Measurements from ENCODE around the gene SEC24C.

DNA sequence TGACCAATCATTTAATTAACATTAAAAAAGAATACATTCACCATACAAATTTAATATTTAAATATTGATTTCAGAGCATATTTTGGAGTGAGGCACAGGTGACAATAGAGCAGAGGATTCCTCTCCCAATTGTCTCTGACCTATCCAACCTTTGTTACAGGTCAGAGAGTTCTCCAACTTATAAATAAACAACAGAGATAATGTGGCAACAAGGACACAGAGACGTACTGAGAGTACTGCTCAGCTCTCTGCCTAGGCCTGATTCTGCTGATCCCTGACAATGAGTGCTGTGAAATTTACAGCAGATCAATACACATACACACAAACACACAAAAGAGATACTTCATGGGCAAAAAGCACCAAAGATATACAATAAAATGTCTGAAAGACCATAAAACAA, 27.9 kb upstream of the SEC24C start:
- TF ChIP-seq, protein P1, sequence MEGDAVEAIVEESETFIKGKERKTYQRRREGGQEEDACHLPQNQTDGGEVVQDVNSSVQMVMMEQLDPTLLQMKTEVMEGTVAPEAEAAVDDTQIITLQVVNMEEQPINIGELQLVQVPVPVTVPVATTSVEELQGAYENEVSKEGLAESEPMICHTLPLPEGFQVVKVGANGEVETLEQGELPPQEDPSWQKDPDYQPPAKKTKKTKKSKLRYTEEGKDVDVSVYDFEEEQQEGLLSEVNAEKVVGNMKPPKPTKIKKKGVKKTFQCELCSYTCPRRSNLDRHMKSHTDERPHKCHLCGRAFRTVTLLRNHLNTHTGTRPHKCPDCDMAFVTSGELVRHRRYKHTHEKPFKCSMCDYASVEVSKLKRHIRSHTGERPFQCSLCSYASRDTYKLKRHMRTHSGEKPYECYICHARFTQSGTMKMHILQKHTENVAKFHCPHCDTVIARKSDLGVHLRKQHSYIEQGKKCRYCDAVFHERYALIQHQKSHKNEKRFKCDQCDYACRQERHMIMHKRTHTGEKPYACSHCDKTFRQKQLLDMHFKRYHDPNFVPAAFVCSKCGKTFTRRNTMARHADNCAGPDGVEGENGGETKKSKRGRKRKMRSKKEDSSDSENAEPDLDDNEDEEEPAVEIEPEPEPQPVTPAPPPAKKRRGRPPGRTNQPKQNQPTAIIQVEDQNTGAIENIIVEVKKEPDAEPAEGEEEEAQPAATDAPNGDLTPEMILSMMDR (IDR thresholded peaks at IDR 0.05; ENCODE audit: low read depth, low read length) = no peak
- no peak for TF ChIP-seq EZH2phosphoT487 (IDR thresholded peaks at IDR 0.05; ENCODE audit: low read depth)
